ENCODE data around the gene SARDH.

The SARDH gene

DNA sequence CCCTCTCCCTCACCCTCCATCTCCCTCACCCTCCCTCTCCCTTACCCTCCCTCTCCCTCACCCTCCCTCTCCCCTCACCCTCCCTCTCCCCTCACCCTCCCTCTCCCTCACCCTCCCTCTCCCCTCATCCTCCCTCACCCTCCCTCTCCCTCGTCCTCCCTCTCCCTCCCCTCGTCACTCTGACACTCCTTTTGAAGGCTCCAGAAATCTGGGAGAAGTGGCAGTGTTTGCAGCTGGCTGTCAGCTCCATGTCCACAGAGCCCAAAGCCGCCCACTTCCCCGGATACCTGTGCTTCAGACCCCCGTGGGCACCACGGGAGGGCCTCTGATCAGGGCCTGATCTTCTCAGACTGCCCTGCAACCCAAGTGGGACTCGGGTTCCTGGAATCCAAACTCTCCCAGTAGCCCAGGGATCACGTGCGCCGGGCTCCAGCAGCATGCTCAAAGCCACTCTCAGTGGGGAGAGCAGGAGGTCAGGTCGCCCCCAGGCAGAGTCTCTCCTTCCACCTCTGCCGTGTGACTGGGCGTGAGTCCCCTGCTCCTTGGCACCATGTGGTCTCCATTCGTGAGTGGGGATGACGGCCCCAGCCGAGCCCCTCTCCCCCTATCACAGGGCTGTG, 68.9 kb downstream of the SARDH start:
- DNase-seq (ENCODE audit: low read depth in 2 of 2): no peak

DNA sequence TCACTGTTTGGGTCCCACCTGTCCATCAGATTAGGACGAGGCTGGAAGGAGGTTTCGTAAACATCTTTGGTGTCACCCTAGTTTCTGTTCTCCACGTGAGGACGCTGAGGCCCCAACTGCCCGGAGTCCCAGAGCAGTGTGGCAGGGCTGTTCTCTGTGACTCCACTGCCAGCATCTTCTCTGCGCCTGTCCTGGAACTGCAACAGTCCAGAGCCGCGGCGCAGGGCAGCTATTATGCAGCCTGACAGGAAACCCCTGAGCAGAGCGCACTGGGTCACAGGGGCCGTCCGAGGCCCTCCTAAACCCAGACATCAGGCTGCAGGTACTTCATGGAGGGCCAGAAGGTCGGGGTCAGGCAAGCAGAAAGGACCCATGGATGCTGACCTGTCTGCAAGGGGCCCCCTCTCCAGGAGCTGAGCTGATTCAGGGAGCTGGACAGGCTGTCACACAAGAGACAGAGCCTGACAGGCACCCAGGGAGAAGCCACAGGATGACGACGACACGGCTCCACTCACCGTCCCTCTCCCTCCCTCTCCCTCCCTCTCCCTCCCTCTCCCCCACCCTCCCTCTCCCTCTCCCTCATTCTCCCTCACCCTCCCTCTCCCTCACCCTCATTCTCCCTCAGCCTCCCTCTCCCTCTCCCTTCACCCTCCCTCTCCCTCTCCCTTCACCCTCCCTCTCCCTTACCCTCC, 70.2 kb downstream of the SARDH start:
- DNase-seq (ENCODE audit: low read depth in 2 of 2): no peak

DNA sequence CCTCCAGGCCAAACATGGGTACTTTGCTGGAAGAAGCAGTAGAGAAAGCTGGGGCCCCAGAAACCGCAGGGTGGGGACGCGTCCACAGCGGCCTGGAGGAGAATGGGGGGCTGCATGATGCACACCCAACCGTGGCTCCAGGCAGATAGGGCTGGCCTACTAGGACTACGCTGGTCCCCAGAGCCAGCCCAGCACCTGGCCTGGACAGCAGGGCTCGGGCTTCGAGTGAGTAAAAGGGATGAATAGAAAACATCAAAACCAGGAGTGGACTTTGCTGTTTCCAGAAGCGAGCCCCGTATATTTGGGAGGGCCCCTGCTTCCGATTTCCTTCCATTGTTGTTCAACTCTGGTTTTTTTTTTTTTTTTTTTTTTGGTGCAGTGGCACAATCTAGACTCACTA, 71.3 kb downstream of the SARDH start:
- no peak for DNase-seq (ENCODE audit: low read depth in 2 of 2)

DNA sequence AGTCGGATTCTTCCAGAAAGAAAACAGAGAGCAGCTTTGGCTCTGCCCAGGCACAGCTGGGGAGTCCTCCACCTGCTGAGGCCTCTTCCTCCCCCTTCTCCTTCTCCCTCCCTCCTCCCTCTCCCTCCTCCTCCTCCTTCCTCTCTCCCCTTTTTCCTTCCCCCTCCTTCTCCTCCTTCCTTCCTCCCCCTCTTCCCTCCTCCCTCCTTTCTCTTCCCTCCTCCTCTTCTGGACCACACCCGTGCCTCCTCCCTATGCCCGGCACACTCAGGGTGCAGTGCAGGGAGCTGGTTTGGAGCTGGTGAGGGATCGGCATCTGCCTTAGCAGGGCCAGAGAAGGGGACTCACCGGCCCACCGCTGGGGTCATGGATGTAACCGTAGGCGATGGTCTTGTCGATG, 71.8 kb downstream of the SARDH start:
- no peak for DNase-seq (ENCODE audit: low read depth in 2 of 2)

DNA sequence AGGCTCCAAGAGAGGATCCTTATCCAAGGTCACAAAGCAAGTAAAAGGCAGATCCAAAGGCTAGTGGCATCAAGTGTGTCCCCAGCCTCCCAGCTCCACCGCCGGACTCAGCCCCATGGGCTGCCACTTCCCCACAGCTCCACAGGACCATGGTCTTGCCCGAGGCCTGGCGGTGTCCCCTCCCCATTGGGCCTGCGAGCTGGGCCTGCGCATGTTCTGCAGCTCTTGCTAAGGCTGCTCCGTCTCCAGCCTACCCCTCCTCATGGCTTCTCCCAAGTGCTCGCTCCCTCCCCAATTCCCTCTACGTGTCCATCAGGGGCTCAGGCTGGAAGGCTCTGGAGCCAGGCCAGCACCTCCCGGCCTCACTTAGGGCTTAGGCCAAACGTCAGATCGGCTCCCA, 72.6 kb downstream of the SARDH start:
- DNase-seq (ENCODE audit: low read depth in 2 of 2): no peak

DNA sequence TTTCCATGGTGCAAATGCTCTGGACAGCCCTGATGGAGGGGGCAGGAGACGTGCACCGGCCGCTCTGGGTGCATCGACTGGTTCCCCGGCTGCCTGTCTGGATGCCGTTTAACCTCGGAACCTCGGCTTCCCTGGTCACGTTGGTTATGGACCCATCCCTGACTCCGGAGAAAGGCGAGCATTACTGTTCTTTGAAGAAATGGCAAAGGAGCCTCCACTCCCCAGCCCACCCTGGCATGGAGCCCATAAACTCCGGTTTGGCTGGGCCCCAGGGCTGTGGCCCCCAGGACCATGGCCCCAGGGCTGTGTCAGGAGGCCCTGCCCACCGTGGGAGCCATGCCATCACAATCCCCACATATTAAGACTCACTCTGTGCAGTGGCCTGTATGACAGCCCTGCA, 73.1 kb downstream of the SARDH start:
- no peak for DNase-seq (ENCODE audit: low read depth in 2 of 2)

DNA sequence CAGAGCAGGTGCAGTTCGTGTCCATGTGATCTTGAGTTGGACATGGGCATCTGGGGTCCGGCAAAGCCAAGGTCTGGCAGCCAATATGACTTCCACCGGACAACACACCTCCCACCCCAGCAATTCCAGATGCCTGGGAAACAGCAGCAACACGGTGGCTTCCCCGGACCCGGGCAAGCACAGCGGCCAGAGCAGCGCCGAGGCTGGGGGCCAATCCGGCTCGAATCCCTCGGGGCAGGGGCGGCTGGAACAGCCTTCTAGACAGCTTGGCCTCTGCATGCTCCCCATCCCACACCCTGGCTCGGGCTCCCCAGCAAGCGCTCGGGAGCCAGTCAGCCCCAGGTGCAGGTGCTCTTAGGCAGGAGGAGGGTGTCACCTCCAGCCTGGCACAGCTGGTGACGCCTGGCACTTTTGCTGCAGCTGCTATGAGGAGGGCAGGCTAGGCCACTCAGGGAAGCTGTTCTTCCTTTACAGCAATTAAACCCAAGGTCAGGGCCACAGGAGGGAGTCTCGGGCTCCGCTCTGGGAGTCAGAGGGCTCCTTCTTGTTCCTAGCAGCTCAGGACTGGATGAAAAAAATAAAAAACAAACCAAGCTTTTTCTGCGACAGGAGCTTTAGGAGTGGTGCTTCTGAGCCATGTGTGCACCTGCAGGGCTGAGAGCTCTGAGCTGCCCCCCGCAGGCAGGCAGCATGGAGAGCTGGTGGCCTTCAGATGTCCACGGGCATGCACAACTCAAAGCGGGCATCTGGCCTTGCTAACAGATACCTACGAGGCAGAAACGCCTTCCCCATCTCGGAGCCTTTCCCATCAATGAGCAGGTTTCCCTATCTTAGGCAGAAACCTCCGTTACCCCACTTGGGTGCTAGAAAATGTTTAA, 73.7 kb downstream of the SARDH start:
- no peak for DNase-seq (ENCODE audit: low read depth in 2 of 2)

DNA sequence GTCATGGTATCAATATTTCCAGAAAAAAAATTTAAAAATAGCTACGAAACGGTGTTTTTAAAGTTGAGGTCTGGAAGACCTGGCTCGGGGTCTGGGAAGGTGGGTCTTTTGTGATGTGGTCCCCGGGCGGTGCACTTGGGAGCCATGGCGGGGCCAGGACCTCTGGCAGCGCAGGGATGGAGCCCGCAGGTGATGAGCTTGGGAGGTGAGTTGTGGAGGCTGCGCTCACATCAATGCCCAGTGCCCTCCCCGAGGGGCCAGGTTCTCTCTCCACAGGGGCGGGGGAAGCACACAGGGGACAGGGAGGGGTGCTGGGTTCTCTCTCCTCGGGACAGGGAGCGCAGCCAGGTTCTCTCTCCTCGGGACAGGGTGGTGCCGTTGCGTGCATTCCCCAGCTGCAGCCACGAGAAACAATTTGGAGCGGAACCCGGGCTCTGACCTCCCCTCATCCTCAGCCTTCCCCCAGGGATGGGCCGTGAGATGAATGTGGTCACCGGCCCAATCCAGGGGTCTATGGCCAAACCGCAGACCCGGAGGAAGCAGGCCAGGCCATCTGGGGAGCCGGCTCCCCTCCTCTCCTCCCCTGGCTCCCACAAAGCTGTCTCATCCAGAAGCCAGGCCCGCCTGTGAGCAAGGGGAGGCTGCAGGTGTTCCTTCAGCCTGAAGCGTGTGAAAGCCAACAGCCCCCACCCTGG, 76.2 kb downstream of the SARDH start:
- no peak for DNase-seq (ENCODE audit: low read depth in 2 of 2)

DNA sequence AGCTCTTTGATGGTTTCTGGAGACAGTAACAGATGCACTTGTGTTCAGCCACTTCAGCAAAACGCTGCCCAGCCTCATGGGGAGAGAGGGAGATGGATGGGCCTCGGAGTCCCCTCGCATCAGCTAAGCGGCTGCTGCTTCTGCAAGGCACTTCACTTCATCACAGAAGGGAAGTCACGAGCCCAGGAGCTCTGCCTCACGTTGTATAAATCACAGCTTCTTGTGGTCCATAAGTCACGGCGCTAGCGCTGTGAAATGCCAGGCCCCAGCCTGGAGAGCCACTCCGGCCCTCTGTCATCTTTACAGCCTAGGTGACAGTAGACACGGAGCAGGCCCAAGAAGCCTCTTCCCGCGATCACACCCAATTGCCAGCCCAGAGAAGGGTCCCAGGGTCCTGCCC, 78.6 kb downstream of the SARDH start:
- no peak for DNase-seq (ENCODE audit: low read depth in 2 of 2)

DNA sequence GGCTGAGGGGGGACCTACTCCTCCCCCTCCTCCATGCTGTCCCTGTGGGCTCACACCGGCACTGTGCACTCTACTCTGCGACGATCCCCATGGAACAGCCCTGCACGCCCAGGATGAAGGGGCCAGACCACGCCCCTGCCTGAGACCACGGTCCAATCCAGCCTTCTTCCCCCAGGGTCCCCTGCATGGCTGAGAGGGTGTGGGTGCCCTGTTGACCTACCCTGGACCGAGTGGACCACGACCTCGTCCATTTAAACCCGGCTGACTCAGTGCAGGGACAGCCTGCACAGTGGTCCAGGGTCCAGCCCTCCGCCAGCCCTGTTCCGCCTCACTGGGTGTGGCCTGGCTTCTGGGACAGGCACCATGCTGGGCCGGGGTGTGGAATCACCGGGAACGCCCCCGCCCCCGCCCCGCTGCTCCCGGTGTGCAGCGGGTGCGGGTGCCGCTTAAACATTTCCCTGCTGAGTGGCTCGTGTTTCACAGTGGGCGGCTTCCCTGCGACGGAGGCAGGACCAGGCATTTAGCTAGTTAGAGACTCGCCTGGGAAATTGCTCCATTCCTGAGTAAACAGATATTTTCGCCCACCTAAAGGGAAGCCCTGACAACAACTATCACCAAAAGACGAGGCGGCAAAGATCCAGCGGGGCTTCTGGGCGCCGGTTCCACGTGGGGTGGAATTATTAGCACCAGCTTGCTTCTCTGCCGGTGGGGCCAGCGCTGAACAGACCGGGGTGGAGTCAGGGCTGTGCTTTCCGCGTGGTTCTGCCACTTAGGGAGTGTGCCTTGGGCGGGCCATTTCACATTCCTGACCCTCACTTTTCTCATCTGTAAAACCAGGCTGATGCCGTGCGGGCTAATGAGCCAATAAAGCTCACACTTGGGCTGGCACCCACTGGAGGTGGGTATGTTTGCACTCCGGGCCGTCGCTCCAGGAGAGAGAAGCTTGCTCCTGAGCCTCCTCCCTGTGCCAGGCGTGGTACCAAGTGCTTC, 79.4 kb downstream of the SARDH start:
- no peak for DNase-seq (ENCODE audit: low read depth in 2 of 2)

DNA sequence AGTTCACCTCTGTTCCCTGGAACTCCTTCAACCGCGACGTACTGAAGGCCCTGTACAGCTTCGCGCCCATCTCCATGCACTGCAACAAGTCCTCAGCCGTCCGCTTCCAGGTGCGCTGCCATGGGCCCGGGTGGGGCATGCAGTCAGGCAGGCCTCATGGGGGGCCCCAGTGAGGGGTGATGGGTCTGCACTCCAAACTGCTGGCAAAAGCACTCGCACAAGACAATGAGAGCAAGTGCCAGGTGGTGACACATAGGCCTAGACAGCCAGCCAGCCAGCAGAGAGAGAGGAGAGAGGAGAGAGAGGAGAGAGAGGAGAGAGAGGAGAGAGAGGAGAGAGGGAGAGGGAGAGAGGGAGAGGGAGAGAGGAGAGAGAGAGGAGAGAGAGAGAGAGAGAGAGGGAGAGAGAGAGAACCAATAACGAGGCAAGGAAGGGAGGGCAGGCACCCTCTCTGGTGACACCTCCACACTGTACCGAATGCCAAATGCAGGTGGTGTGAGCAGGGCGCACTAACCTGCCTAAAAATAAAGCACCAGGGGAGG, 81.0 kb downstream of the SARDH start:
- DNase-seq (ENCODE audit: low read depth in 2 of 2): no peak

DNA sequence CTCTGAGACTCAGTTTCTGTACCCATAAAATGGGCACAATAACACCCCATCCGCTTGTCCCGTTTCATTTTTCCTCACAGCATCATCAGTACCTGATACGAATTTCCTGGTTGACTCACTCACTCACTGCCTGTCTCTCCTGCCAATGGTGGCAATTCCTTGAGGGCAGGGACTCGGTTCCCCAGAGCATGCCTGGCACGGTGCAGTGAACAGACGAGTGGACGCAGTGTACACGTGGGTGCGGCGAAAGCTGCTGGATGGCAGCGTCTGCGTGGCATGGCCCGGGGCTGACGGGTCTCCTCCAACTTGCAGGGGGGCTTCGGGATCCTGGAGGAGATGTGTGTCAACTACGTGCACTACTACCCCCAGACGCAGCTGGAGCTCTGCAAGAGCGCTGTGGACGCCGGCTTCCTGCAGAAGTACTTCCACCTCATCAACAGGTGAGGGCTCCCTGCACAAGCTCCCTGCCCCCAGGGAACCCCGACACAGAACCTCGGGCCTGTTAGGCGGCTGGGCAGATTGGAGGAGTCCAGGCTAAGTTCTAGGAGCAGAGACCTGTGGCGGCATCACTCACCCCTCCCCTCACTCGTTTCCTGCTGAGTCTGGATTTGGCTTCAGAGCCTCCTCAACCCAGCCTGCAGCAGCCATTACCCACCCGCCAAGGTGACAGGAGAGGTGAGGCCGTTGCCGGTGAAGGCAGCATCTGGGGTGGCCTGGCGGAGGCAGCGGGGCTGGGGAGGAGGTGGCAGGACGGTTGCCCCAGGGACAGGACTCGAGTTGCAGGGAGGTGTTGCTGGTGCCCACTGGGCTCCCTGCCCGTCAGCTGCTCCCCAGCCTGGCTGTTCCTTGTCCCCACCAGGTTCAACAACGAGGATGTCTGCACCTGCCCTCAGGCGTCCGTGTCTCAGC, 81.7 kb downstream of the SARDH start:
- no peak for DNase-seq (ENCODE audit: low read depth in 2 of 2)

DNA sequence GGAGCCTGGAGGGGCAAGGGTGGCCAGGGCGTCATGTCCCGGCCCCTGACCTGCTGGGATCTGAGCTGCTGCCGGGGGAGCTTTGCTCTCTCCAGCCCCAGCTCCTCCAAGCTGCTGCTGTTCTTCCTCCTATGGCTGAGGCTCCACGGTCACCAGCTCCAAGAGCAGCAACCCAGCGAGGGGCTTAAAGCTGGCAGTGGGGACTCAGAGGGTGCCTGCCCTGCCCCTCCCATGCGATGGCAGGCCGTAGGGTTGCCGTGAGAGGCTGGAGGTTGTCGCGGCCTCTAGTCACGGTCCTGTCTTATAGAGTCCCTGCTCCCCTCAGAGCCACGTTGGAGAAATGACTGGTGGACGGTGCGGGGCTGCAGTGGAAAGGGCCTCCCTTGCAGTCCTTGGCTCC, 82.5 kb downstream of the SARDH start:
- DNase-seq (ENCODE audit: low read depth in 2 of 2): no peak

DNA sequence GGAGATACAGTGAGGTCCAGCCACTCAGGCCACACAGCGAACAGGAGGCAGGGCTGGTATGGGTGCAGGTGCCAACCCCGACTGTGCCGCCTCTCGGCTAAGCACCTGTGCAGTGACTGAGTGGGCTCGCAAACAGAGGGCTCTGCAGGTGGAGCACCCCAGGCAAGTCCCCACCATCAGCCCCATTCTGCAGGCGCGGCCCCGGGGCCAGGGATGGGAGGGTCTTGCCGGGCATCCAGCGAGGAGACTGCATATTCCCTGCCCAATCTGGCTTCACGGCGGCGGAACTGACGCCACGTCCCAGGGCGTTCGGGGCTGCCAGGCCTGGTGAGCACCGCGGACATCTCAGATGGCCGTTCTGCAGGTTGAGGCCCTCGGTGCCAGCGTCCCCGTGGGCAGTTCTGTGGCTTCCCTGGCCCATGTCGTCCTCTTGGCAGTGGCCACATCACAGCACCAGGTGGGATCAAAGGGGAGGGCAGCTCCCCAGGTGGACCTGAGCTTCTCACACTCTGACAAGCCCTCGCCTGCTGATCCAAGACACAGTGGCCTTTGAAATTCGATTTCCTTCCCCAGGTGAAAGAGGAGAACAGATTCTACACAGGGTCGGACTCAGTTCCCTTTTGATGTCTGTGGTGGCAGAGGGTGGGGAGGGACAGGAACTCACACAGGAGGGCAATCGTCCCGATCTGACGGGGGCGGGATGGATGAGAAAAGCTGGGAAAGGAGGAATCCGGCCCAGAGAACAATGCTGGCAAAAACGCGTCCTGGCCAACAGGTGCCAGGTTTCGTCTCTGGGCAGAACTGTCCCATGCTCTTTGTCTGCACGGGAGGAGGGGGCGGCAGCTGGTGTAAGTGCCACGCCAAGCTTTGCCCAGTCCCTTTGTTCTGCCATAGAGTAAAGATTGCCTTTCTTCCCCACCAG, 83.2 kb downstream of the SARDH start:
- no peak for DNase-seq (ENCODE audit: low read depth in 2 of 2)

DNA sequence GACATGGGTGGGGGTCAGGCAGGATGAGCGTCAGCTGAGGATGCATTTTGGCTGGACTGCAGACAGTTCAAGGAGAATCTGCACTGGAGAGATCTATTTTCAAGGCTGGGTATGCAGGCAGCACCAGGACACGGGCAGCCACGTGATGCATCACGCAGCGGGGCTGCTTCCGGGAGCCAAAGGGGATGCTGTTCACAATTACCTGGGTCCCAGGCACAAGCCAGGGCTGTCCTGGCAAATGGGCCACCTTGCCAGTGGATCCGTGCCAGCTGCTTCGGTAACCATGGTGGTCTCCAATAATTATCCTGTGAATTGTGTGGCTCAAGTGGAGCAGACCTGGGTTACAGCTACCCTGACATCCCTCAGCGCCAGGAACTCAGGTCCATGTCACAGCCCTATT, 84.5 kb downstream of the SARDH start:
- no peak for DNase-seq (ENCODE audit: low read depth in 2 of 2)

DNA sequence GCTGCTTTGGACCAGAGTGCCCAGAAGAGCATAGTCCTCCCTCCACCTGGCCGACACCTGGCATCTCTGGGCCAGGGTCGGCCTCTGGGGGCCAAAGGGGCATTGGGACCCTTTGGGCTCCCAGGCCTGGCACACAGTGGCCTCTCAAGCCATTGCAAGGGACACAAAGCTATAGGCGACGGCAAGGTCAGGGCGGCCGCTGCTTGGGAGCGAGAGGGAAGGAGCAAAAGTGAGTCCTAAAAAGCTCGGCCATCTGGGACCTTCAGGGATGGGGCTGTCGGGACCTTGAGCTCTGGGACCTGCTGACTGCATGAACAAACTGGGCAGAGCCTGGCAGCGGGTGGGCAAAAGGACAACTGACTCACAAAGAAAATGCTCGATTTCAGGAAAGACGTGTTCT, 88.1 kb downstream of the SARDH start:
- DNase-seq (ENCODE audit: low read depth in 2 of 2): no peak

DNA sequence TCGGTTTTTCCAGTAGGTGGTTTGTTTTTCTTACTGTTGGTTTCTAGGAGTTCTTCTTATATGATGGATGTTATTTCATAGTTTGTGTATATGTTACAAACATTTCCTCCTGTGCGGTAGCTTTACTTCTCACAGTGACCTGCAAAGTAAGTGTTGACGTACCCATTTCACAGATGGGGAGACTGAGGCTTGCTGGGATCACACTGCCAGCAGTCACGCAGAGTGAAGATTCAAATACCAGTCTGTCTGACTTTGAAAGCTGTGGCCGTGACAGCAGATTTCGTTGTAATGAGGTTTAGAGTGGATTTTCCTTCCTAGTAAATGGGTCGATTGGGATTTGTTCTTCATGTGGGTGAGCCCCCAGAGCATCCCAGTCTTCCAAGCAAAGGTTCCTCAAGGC, 89.0 kb downstream of the SARDH start:
- no peak for DNase-seq (ENCODE audit: low read depth in 2 of 2)

DNA sequence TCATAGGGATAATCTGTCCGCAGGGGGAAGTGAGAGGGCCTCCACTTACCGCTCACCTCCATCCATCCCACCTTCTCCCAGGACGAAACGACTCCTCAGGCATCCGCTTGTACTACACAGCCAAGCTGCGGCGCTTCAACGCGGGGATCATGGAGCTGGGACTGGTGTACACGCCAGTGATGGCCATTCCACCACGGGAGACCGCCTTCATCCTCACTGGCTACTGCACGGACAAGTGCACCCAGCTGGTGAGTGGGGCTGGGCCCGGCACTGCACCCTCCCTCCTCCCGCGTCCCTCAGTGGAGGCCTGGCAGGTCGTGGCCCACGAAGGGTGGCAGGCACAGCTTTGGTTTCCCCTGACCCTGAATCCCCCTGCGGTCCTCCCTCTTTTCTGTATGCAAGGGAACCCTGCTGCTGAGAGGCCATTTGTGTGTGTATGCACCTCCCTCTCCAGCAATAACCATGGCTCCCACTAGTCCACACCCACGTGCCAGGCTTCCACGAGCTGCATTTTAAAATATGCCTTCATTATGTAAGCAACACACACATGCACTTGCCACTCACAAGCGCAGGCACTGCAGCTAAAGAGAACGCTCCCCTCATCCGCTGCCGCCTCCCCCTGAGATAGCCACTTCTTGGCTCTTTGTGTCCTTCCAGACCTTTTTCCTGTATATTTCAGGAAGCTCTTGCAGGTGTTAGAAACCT, 90.2 kb downstream of the SARDH start:
- DNase-seq (ENCODE audit: low read depth in 2 of 2): no peak
